ENCODE results near the gene NR2C2.

Gene NR2C2

GRCh38 chr3:15044326-15044725 lies 96.9 kb downstream of the NR2C2 start:
- Histone ChIP-seq H3K9ac (ENCODE audit: low read length) (no peak overlapping the region), H2AFZ (ENCODE audit: low read depth, low read length, severe bottlenecking) (no peak overlapping the region), H3K4me2 (ENCODE audit: low read depth, low read length, poor library complexity, severe bottlenecking) (no peak overlapping the region), H3K4me3 (ENCODE audit: insufficient read depth, low read length, poor library complexity, severe bottlenecking) (no peak overlapping the region), H3K9me3 (ENCODE audit: insufficient read depth, low read length) (no peaks in the 10 kb centered on the region), H3K36me3 (ENCODE audit: low read length) (peaks cover 52% of the 10 kb centered on the region), H4K20me1 (ENCODE audit: low read depth, low read length) (no peaks in the 10 kb centered on the region), H3K27ac (ENCODE audit: low read depth, low read length) (no peak overlapping the region), H3F3A (ENCODE audit: insufficient read depth) (peaks cover 20% of the 10 kb centered on the region), H3K9me2 (replicated peaks; ENCODE audit: insufficient read depth, low read length) (no peaks in the 10 kb centered on the region), H3K27me3 (ENCODE audit: low read length) (no peaks in the 10 kb centered on the region), H3K79me2 (ENCODE audit: insufficient read depth, low read length) (peaks cover 2% of the 10 kb centered on the region; the same call in 1 of the 2 replicates)
- TF ChIP-seq EZH2phosphoT487 (conservative IDR thresholded peaks at IDR 0.05; ENCODE audit: low read length): no peak
- no peak for TF ChIP-seq CTCF (IDR thresholded peaks at IDR 0.05; ENCODE audit: insufficient read depth, low read length, poor library complexity, severe bottlenecking)

DNA sequence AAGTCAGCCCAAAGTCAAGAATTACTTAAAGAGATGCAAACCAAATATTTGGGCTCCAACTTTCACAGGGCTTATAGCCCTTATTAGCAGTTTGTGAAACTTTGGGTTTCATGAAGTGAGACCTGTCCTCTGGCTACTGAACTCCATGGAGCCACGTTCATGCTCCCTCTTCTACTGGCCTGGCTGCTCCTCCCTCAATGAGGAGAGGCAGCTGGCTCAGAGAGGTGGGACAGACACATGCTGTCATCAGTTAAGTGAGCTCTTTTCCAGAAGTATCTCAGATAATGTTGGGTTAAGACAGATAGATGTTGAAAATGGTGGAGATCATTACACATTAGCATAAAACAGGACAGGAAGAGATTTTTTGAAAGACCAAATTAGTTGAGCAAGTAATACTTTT lies 98.3 kb downstream of the NR2C2 start:
- TF ChIP-seq CTCF (IDR thresholded peaks at IDR 0.05; ENCODE audit: insufficient read depth, low read length, poor library complexity, severe bottlenecking) (no peak), EZH2phosphoT487 (conservative IDR thresholded peaks at IDR 0.05; ENCODE audit: low read length) (no peak)
- Histone ChIP-seq H4K20me1 (ENCODE audit: low read depth, low read length) (peaks cover 3% of the 10 kb centered on the region; the same call in 1 of the 2 replicates), H2AFZ (ENCODE audit: low read depth, low read length, severe bottlenecking) (no peak overlapping the region), H3K36me3 (ENCODE audit: low read length) (peaks cover 54% of the 10 kb centered on the region), H3K27ac (ENCODE audit: low read depth, low read length) (no peak overlapping the region), H3K4me2 (ENCODE audit: low read depth, low read length, poor library complexity, severe bottlenecking) (no peak overlapping the region), H3K27me3 (ENCODE audit: low read length) (no peaks in the 10 kb centered on the region), H3K9me2 (replicated peaks; ENCODE audit: insufficient read depth, low read length) (no peaks in the 10 kb centered on the region), H3K9me3 (ENCODE audit: insufficient read depth, low read length) (no peaks in the 10 kb centered on the region), H3F3A (ENCODE audit: insufficient read depth) (peaks cover 26% of the 10 kb centered on the region), H3K9ac (ENCODE audit: low read length) (no peak overlapping the region), H3K79me2 (ENCODE audit: insufficient read depth, low read length) (peaks cover 12% of the 10 kb centered on the region; the same call in 1 of the 2 replicates), H3K4me3 (ENCODE audit: insufficient read depth, low read length, poor library complexity, severe bottlenecking) (no peak overlapping the region)

DNA sequence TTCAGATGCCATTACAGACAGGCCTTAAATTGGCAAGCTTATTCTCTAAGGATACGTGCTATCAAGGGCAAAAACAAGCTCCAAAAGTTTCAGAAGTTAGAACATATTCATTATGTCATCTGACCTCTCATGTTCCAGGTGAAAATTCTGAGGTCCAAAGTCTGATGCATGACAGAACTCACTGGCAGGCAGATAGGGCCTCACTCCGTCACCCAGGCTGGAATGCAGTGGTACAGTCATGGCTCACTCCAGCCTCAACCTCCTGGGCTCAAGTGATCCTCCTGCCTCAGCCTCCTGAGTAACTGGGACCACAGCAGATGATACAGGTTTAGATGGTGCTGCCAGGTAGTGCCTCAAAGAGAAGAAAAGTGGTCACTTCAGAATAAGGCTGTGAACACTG lies 102.2 kb downstream of the NR2C2 start:
- Histone ChIP-seq H3K36me3 (ENCODE audit: low read length) (peaks cover 38% of the 10 kb centered on the region), H2AFZ (ENCODE audit: low read depth, low read length, severe bottlenecking) (no peak overlapping the region), H3K79me2 (ENCODE audit: insufficient read depth, low read length) (peaks cover 42% of the 10 kb centered on the region), H3K27ac (ENCODE audit: low read depth, low read length) (peak overlapping the region; percentile 83), H4K20me1 (ENCODE audit: low read depth, low read length) (peaks cover 5% of the 10 kb centered on the region; the same call in 1 of the 2 replicates), H3K4me3 (ENCODE audit: insufficient read depth, low read length, poor library complexity, severe bottlenecking) (no peak overlapping the region), H3K27me3 (ENCODE audit: low read length) (no peaks in the 10 kb centered on the region), H3K9me3 (ENCODE audit: insufficient read depth, low read length) (no peaks in the 10 kb centered on the region), H3K9me2 (replicated peaks; ENCODE audit: insufficient read depth, low read length) (no peaks in the 10 kb centered on the region), H3F3A (ENCODE audit: insufficient read depth) (peaks cover 30% of the 10 kb centered on the region), H3K9ac (ENCODE audit: low read length) (no peak overlapping the region), H3K4me2 (ENCODE audit: low read depth, low read length, poor library complexity, severe bottlenecking) (no peak overlapping the region)
- TF ChIP-seq CTCF (IDR thresholded peaks at IDR 0.05; ENCODE audit: insufficient read depth, low read length, poor library complexity, severe bottlenecking): no peak
- TF ChIP-seq EZH2phosphoT487 (conservative IDR thresholded peaks at IDR 0.05; ENCODE audit: low read length): no peak
